HG03025 (cell line): ENCODE data around the gene B3GNT3.
"Not testable (repeated sequence)": the region's sequence is repeated elsewhere in the genome, so short reads cannot be mapped to it uniquely, and the experiment has no call there.

ENCODE experiments used
- ATAC-seq: cut with Tn5 transposase; IDR thresholded peaks from one replicate; pipeline ENCODE4 v1.9.1; 2021; ENCODE audit warnings: mild to moderate bottlenecking, moderate library complexity; ENCODE audit not compliant: unreplicated experiment, low FRiP score

The B3GNT3 gene

GRCh38 chr19:17796013-17796837 is 1.3 kb downstream of the B3GNT3 start:
- ATAC-seq = no peak

DNA sequence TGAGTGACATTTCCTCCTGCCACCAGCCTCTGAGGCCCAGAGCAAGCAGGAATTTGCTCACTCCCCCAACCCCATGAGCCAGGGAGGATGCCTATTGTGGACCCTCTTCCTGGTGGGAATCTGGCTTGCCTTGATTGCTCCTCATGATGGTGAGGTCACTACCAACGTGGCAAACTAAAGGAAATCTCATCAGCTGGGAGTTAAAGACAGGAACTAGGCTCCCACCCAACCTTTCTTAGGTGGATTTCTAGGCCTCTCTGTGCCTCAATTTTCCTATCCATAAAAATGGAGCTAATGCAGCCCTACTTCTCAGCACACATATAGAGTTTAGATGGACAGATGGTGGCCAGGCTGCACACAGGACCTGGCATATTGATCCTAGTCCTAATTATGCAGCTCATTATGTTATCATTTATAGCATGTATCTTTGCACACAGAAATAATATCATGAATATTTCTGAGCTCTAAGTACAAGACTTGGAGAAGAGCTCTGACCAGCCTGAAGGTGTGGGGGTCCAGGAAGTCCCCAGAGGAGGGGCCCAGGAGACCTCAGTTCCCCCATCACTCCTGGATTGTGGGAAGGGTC is 2.0 kb downstream of the B3GNT3 start:
- ATAC-seq = no peak

GRCh38 chr19:17797424-17798201 is 2.7 kb downstream of the B3GNT3 start:
- no peak for ATAC-seq

DNA sequence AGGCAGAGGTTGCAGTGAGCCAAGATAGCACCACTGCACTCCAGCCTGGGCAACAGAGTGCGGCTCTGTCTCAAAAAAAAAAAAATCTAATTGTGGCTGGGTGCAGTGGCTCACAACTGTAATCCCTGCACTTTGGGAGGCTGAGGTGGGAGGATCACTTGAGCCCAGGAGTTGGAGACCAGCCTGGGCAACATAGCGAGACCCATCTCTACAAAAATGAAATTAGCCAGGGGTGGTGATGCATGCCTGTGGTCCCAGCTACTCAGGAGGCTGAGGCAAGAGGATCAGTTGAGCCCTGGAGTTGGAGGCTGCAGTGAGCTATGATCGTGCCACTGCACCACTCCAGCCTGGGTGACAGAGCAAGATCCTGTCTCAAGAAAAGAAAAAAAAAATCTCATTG is 3.7 kb downstream of the B3GNT3 start:
- not testable (repeated sequence) for ATAC-seq

GRCh38 chr19:17802137-17802858 is 7.4 kb downstream of the B3GNT3 start:
- no peak for ATAC-seq

DNA sequence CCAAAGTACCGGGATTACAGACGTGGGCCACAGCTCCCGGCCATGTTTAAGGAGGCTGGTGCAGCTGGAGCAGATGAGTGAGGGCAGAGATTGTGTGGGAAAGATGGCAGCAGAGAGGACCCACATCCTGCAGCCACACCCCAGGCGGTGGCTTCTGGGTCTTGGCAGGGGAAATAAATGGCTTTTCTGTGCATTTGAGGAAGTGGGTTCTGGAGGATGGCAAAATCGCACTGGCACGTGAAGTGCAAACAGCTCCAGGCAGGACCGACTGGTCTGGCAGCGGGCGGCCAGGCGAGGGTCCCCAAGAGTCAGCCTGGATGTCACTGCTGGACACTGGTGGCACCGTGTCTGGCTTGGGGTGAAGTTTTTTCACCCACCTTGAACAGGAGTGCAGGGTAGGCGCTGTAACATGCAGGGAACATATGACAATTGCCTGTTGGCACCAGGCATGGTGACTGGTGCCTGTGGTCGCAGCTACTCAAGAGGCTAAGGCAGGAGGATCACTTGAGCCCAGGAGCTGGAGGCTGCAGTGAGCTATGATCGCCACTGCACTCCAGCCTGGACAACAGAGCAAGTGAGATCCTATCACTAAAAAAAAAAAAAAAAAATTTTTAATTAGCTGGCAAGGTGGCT is 8.4 kb downstream of the B3GNT3 start:
- ATAC-seq = no peak

DNA sequence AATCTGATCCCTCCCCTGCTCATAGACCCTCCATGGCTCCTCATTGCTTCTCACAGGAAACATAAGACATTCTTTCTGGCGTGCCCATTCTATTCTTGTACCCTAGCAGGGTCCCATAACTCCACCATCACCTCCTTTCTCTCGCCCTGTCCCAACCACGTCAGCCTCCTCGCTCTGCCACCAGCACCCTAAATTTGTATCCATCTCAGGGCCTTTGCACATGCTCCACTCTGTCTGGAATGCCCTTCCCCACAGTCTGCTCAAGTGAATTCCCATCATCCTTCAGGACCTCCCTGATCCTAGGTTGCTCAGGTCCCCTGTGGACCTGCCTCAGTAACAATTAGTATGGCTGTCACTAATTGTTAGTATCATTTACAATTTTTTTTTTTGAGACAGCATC is 10.5 kb downstream of the B3GNT3 start:
- no peak for ATAC-seq

DNA sequence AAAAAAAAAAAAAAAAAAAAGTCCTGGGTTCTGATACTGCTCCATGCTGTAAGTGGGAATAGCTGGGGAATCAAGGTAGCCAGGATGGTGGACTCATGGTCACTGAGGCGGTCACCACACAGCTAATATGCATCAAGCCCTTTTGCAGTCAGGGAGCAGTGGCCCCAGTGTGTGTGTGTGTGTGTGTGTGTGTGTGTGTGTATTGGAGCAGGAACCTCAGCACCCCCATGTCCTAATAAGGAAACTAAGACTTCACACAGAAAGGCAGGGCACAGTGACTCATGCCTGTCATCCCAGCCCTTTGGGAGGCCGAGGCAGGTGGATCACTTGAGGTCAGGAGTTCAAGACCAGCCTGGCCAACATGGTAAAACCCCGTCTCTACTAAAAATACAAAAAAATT is 12.0 kb downstream of the B3GNT3 start:
- ATAC-seq = no peak

GRCh38 chr19:17807731-17808316 is 12.9 kb downstream of the B3GNT3 start:
- no peak for ATAC-seq

DNA sequence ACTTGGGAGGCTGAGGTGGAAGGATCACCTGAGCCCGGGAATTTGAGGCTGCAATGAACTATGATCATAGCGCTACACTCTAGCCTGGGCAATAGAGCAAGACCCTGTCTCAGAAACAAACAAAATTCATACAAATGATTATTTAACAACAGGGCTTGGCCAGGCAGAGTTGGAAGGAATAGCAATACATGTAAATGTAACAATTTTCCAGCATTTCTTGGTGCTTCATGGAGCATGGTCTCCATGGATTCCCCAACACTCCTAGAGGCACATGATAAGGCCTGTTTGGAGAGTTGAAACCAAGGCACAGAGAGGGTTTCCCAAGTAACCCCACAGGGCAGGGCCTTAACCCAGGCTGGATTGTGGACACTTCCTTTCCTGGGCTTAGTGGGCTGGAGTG is 16.2 kb downstream of the B3GNT3 start:
- ATAC-seq = no peak

- ATAC-seq = no peak
These were observed 16.7 kb downstream of the B3GNT3 start for GRCh38 chr19:17811681-17812080.

DNA sequence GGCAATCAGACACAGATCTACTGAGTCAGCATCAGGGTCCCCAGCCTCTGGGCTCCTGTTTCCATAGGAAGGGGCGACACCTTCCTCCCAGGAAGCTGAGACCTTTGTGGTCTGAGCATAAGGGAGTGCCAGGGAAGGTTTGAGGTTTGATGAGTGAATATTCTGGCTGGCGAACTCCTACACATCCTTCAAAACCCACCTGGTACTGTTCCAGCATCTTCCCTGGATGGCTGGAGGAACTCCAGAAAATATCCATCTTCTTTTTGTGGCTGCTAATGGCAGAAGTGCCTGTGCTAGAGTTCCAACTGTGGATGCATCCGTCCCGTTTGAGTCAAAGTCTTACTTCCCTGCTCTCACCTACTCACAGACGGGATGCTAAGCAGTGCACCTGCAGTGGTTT is 17.2 kb downstream of the B3GNT3 start:
- no peak for ATAC-seq

- no peak for ATAC-seq
These were observed 22.9 kb downstream of the B3GNT3 start for GRCh38 chr19:17817668-17818363.

- no peak for ATAC-seq
These were observed 26.3 kb downstream of the B3GNT3 start, which contains the start of gene INSL3 for GRCh38 chr19:17821190-17821589. Gene INSL3 (minus strand): TSS chr19:17821519. CDS start chr19:17821506, 13 bp downstream.

DNA sequence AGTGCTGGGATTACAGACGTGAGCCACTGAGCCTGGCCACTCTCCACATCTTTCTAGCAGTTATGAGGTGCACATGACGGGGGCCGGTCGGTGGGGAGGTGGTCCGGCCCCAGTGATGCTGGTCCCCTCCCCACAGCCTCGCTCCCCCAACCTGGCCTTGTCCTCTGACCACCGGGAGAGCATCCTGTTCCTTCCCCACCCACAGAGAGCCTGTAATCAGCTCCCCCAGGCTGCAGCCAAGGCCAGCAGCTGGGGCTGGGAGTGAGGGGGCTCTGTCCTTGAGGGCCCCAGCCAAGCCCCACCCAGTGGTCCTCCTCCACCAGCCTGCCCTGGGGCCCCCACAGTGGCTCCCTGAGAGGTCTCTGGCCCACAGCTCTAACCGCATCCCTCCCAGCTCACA is 29.4 kb downstream of the B3GNT3 start:
- no peak for ATAC-seq

DNA sequence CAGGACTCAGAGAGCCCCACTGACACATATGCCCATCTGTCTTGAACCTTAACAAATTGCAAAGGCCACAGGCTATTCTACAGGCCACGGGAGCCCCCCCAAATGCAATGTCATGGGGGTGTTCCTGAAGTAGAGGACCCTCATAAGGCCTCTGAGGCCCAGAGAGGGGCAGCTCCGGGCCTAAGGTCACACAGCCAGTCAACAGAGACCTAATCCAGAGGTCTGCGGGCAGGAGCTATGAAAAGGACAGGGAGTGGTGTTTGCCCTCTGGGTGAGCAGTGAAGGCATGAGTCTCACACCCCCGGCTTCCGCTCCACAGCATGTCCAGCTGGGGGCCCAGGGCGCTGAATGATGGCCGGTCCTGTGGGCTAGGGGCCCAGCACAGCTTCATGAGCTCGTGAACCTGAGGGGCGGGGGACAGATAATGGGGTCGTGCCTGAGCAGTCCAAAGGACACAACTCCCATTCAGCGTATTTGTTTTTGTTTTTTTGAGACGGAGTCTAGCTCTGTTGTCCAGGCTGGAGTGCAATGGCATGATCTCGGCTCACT is 31.6 kb downstream of the B3GNT3 start:
- no peak for ATAC-seq

DNA sequence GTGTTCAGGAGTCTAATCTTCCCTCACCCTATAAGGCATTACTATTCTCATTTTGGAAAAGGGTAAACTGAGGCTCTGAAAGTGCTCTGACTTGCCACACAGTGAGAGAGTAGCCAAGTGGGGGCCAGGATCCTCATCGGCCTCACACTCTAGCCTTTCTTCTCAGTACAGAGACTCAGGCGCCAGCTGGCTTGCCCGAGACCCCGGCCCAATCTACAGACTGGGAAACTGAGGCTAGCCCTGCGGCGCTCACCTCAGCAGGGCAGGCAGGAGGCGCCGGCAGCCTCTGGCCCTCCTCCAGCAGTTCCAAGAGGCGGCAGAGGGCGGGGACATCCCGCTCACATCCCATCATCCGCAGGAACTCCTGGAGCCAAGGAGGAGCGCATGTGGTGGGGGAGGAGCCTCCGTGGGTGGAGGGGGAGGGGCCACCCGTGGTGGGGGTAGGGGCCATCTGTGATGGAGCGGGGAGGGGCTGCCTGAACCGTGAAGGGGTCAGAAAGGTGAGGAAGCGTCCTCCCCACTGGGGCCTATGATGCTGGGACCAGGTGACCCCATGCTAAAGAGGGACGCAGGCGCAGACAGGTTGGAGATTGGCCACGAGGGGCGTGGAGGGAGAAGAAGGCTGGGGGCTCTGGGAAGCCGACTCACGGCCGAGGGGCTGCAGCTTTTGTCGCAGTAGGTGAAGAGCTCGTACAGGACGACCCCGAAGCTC is 35.1 kb downstream of the B3GNT3 start:
- no peak for ATAC-seq
